Right atrium auricular region (tissue), 2 donors: ENCODE results near the gene C5orf47. TPM values are rescaled to one million over a fixed set of nuclear protein-coding genes. Genes with fewer than 3 reads are reported as not detected.
A peak's percentile ranks its signal among the peaks of the same experiment; 100 is the strongest.

ENCODE experiments used
- DNase-seq: peaks from one replicate; pipeline ENCODE4 v3.0.0-alpha.2; 2019; ENCODE audit warnings: low spot score
- H3K27ac ChIP-seq, 2 donors: fragments of 200-600 bp; sonication (generic); 1 replicate in 1 of 2; 2 replicates in 1 of 2; pipeline ENCODE4 v1.5.1; 2016 to 2019
- H3K27me3 ChIP-seq, 2 donors: fragments of 200-600 bp; sonication (generic); one replicate each; pipeline versions ENCODE4 v1.5.1 to v1.6.0; 2017 to 2019
- H3K36me3 ChIP-seq: fragments of 200-600 bp; sonication (generic); one replicate; pipeline ENCODE4 v1.5.1; 2016
- H3K4me1 ChIP-seq, 2 donors: fragments of 200-600 bp; sonication (generic); one replicate each; pipeline versions ENCODE4 v1.5.1 to v1.6.0; 2017 to 2019
- H3K4me3 ChIP-seq, 2 donors: fragments of 200-600 bp; sonication (generic); 1 replicate in 1 of 2; 2 replicates in 1 of 2; pipeline ENCODE4 v1.5.1; 2017 to 2019; ENCODE audit warnings: mild to moderate bottlenecking in 1 of 2, moderate library complexity in 1 of 2
- H3K9me3 ChIP-seq, 2 donors: fragments of 200-600 bp; sonication (generic); one replicate each; pipeline ENCODE4 v1.5.1; 2019
- total RNA-seq, 2 donors: library from RNA; depleted of rRNA; stranded (reverse); fragments of >200 nt; gene quantifications; one replicate each; pipeline ENCODE4 v1.1.0, GENCODE V29; 2016
- TF ChIP-seq, protein P1 (sequence below), 2 donors: fragments of 200-600 bp; sonication (generic); IDR thresholded peaks; one replicate each; pipeline ENCODE4 v1.5.1; 2019; ENCODE audit warnings: antibody characterized with exemption in 2 of 2

C5orf47 gene
- total RNA-seq, 2 donors from 2014 or later, result 0.12 TPM; not detected in 1

DNA sequence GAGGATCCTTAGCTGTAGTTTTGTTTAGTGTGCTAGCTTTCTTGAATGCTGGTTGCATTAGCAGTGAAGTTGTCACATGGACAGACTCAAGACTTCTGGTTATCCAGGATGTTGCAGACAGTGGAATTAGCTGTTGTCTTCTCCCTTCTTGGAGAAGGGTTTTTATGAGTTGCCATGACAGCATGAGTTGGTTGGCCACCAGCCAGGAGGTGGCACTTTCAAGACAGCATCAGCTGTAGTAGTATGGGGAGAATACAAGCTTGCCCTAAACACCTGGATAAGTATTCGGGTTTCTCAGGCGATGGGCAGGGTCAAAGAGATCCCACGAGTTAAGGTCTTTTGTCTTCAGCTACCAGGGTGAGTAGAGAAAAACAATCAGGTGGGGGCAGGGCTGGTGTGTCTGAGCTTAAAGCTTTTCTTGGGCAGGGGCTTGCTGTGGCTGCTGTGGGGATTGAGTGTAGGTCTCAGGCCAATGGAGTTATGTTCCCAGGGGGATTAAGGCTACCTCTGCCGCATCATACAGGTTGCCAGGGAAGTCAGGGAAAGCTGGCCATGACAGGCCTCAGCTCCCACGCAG lies 7.7 kb upstream of the C5orf47 start:
- no peak for DNase-seq
- TF ChIP-seq, protein P1, sequence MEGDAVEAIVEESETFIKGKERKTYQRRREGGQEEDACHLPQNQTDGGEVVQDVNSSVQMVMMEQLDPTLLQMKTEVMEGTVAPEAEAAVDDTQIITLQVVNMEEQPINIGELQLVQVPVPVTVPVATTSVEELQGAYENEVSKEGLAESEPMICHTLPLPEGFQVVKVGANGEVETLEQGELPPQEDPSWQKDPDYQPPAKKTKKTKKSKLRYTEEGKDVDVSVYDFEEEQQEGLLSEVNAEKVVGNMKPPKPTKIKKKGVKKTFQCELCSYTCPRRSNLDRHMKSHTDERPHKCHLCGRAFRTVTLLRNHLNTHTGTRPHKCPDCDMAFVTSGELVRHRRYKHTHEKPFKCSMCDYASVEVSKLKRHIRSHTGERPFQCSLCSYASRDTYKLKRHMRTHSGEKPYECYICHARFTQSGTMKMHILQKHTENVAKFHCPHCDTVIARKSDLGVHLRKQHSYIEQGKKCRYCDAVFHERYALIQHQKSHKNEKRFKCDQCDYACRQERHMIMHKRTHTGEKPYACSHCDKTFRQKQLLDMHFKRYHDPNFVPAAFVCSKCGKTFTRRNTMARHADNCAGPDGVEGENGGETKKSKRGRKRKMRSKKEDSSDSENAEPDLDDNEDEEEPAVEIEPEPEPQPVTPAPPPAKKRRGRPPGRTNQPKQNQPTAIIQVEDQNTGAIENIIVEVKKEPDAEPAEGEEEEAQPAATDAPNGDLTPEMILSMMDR (IDR thresholded peaks at IDR 0.05), result no peak
- H3K4me3 ChIP-seq, result no peak overlapping the region
- H3K27ac ChIP-seq, result no peak overlapping the region
- no peaks in the 10 kb centered on the region for H3K4me1 ChIP-seq
- H3K9me3 ChIP-seq, result no peaks in the 10 kb centered on the region
- no peaks in the 10 kb centered on the region for H3K27me3 ChIP-seq
- no peaks in the 10 kb centered on the region for H3K36me3 ChIP-seq

DNA sequence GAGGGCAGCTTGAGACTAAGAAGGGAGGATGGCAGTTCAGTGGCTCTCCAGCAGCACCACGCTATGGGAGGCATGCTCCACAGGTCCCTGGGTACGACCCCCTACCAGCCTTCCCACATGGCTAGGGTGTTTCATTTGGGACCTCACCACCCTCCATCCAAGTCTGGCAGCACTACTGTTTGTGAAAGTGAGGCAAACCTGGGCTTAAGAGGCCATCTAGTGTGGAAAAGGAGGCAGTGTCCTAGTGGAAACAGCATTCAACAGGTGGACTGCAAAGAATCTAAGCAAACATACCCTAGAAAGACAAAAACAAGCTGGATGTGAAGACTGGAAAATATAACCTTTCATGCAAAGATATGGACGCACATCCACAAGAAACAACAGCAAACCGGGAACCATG lies 4.8 kb upstream of the C5orf47 start:
- no peak overlapping the region for H3K27ac ChIP-seq
- no peaks in the 10 kb centered on the region for H3K9me3 ChIP-seq
- no peaks in the 10 kb centered on the region for H3K27me3 ChIP-seq
- no peak for DNase-seq
- no peaks in the 10 kb centered on the region for H3K4me1 ChIP-seq
- no peaks in the 10 kb centered on the region for H3K36me3 ChIP-seq
- TF ChIP-seq, protein P1 (IDR thresholded peaks at IDR 0.05), result peak in 1 of 2 donors; percentile 58
- no peak overlapping the region for H3K4me3 ChIP-seq

DNA sequence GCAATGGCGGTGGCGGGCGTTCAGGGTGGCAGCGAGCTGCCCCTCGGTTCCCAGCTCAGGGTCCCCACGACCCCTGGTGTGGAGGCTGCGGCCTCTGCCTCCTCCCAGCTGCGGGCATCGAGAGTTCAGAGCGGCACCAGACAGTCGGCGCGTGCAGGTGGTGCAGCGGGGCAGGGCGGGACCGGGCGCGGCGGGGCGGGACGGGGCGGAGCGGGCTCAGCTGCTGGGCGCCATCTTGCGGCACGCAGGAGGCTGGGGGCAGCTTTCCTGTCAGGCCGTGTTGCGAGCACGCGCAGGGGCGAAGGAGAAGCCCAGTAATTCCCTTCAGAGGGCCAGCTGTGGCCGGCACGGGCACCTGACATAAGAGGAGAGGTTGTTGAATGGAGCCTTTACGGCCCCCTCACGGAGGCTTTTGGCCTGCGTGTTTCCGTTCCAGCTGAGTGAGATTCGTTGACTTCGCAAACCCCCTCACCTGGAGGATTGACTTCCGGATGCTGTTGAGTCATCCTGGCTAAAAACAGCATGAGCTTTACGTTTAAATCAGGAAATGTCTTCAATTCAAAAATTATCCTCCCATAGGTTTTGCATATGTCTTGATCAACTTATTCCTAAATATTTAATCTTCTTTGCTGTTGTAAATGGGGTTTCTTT lies 587 bp downstream of the C5orf47 start:
- no peaks in the 10 kb centered on the region for H3K4me1 ChIP-seq
- TF ChIP-seq, protein P1 (IDR thresholded peaks at IDR 0.05), result no peak
- no peak overlapping the region for H3K4me3 ChIP-seq
- no peak for DNase-seq
- no peaks in the 10 kb centered on the region for H3K36me3 ChIP-seq
- H3K27ac ChIP-seq, result no peak overlapping the region
- peaks cover 0 to 8% of the 10 kb centered on the region in 2 donors for H3K9me3 ChIP-seq
- H3K27me3 ChIP-seq, result no peaks in the 10 kb centered on the region

DNA sequence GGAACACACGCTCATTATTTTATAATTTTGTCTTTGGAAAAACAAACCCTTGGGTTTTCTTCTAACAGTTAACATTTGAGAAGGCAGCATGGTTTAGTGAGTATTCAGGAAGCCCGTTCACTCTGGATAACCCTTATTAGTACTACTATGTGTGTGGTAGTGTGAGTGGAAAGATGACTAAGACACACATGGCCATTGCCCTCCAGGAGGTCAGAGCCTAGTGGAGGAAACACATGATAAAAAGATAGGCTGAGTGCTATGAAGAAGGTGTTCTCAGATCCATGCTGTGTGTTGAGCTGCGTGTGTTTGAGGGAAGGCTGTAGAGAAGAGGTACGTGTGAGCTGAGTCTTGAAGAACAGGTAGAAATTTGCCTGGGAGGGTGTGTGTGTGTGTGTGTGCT lies 8.4 kb downstream of the C5orf47 start:
- no peaks in the 10 kb centered on the region for H3K36me3 ChIP-seq
- TF ChIP-seq, protein P1 (IDR thresholded peaks at IDR 0.05), result no peak
- H3K4me3 ChIP-seq, result no peak overlapping the region
- no peaks in the 10 kb centered on the region for H3K9me3 ChIP-seq
- DNase-seq, result no peak
- H3K27ac ChIP-seq, result no peak overlapping the region
- H3K4me1 ChIP-seq, result no peaks in the 10 kb centered on the region
- H3K27me3 ChIP-seq, result no peaks in the 10 kb centered on the region

DNA sequence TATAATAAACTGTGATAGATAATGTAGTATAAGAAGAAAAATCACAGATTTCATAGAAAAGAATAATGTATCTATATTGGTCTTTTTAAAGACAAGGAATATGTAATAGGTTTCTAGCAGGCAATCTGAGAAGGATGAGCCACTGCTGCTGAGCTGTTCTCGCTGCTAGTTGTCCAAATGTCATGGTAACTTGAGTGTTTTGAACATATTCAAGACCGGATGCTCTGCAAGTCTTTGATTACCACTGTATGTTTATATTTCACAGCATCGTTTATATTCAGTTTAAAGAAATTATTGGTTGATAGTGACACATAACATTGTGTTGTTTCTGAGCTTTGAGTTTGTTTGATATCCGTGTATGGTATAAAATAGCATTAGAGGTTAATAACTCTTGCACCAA lies 9.6 kb downstream of the C5orf47 start:
- no peak for DNase-seq
- no peaks in the 10 kb centered on the region for H3K27me3 ChIP-seq
- H3K36me3 ChIP-seq, result no peaks in the 10 kb centered on the region
- H3K4me1 ChIP-seq, result no peaks in the 10 kb centered on the region
- no peak overlapping the region for H3K4me3 ChIP-seq
- TF ChIP-seq, protein P1 (IDR thresholded peaks at IDR 0.05), result no peak
- H3K27ac ChIP-seq, result no peak overlapping the region
- H3K9me3 ChIP-seq, result no peaks in the 10 kb centered on the region

DNA sequence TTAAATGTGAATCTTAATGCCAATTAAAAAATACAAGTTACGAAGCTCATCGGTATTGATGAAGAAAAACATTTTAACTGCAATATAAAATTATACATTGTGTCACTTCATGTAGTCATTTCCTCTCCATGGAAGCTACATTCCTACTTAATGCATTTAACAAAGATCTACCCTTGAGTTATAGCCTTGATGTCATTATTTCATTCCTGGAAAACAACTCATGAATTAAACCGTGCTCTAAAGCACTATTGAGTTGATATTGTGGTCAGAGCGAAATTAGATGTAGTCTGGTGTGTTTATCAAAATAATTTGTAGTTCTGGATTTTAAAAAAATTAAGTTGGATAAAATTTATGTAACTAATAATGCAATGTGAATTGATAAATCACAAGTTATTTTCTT lies 11.1 kb downstream of the C5orf47 start:
- H3K27ac ChIP-seq, result no peak overlapping the region
- TF ChIP-seq, protein P1 (IDR thresholded peaks at IDR 0.05), result no peak
- no peak overlapping the region for H3K4me3 ChIP-seq
- no peaks in the 10 kb centered on the region for H3K9me3 ChIP-seq
- DNase-seq, result no peak
- no peaks in the 10 kb centered on the region for H3K36me3 ChIP-seq
- H3K4me1 ChIP-seq, result no peaks in the 10 kb centered on the region
- H3K27me3 ChIP-seq, result no peaks in the 10 kb centered on the region
